Cardiac muscle cell (in vitro differentiated cells and primary cell): ENCODE measurements around the gene CD163. TPM values are rescaled to one million over a fixed set of nuclear protein-coding genes. Genes with fewer than 3 reads are reported as not detected.
A peak's percentile ranks its signal among the peaks of the same experiment; 100 is the strongest.

Experiments used
- DNase-seq, 2 donors: peaks; one replicate each; pipeline versions ENCODE4 v3.0.0 to v3.0.0-alpha.2; 2010 to 2017; ENCODE audit warnings: low read depth in 1 of 2, low spot score in 1 of 2
- H3K27ac ChIP-seq: fragments of 200-600 bp; sonication (generic); 2 replicates; pipeline ENCODE4 v1.5.1; 2016
- H3K27me3 ChIP-seq: fragments of 200-600 bp; sonication (generic); 2 replicates; pipeline ENCODE4 v1.6.0; 2016; ENCODE audit warnings: control low read depth
- H3K36me3 ChIP-seq: fragments of 200-600 bp; sonication (generic); 2 replicates; pipeline ENCODE4 v1.5.1; 2016; ENCODE audit warnings: control low read depth
- H3K4me1 ChIP-seq: fragments of 200-600 bp; sonication (generic); 2 replicates; pipeline ENCODE4 v1.8.1; 2017; ENCODE audit warnings: low read depth, mild to moderate bottlenecking, mixed run types
- H3K4me3 ChIP-seq: fragments of 200-600 bp; sonication (generic); 2 replicates; pipeline ENCODE4 v1.5.1; 2016; ENCODE audit warnings: mild to moderate bottlenecking
- H3K9me3 ChIP-seq: fragments of 200-600 bp; sonication (generic); 2 replicates; pipeline ENCODE4 v1.5.1; 2017; ENCODE audit warnings: low read depth, mild to moderate bottlenecking, control low read depth
- polyA plus RNA-seq: library from polyadenylated mRNA; unstranded; fragments of >200 nt; fragmentation: Nextera tagmentation; extraction: Ambion mirVana; gene quantifications from 2 replicates; pipeline ENCODE4 v1.2.1, GENCODE V29; 2016
- total RNA-seq: library from RNA; depleted of rRNA; stranded (reverse); fragments of >200 nt; gene quantifications from 2 replicates; pipeline ENCODE4 v1.2.3, GENCODE V29; 2016
- TF ChIP-seq, protein P1 (sequence below): IDR thresholded peaks from 2 replicates; pipeline ENCODE4 v1.5.1; 2012; ENCODE audit warnings: low read depth, mild to moderate bottlenecking, low read length

CD163 gene
- total and polyA plus RNA-seq, 2 experiments from 2014 or later = 0.06 TPM; not detected in 1

DNA sequence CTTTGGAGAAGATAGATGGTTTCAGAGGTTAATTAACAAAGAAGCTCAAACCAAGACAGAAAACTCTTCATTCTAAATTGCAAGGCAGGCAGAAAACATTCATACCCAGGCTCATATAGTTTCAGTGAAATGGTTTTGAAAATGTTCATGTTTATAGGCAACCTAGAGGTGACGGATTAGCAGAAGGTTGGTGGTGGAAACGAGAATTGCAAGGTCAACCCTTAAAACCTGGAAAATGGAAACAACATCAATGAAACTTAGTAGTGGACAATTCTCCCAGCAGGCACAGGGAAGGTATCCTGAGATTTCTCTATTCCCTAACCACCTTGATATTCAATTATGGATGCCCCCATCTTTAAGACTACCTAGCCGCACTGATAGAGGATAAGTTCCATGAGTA, 965 bp downstream of the CD163 start:
- Histone ChIP-seq H3K4me1 (no peaks in the 10 kb centered on the region), H3K36me3 (no peaks in the 10 kb centered on the region), H3K4me3 (no peak overlapping the region), H3K27me3 (no peaks in the 10 kb centered on the region), H3K27ac (no peak overlapping the region), H3K9me3 (no peaks in the 10 kb centered on the region)
- TF ChIP-seq, protein P1, sequence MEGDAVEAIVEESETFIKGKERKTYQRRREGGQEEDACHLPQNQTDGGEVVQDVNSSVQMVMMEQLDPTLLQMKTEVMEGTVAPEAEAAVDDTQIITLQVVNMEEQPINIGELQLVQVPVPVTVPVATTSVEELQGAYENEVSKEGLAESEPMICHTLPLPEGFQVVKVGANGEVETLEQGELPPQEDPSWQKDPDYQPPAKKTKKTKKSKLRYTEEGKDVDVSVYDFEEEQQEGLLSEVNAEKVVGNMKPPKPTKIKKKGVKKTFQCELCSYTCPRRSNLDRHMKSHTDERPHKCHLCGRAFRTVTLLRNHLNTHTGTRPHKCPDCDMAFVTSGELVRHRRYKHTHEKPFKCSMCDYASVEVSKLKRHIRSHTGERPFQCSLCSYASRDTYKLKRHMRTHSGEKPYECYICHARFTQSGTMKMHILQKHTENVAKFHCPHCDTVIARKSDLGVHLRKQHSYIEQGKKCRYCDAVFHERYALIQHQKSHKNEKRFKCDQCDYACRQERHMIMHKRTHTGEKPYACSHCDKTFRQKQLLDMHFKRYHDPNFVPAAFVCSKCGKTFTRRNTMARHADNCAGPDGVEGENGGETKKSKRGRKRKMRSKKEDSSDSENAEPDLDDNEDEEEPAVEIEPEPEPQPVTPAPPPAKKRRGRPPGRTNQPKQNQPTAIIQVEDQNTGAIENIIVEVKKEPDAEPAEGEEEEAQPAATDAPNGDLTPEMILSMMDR = no peak
- no peak for DNase-seq

DNA sequence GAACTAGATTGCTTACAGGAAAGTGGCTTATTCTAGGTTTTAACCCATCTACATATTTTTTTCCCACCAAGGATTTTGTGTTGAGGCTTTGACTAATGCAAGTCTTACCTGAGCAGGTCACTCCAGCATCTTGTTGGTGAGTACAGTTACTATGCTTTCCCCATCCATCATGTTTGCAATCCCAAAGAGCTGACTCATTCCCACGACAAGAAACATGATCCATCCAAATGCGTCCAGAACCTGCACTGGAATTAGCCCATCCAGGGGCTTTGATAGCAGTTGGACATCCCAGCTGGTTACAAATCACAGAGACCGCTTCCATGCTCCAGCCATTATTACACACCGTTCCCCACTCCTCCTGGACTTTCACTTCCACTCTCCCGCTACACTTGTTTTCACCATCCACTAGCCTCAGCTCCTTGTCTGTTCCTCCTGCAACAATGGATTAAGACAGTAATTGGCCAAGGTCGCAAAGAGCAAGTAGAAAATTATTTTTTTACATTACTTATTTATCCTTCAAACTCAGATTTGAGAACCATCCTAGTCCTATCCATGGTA, 2.5 kb downstream of the CD163 start:
- Histone ChIP-seq H3K4me3 (no peak overlapping the region), H3K36me3 (no peaks in the 10 kb centered on the region), H3K9me3 (no peaks in the 10 kb centered on the region), H3K27me3 (no peaks in the 10 kb centered on the region), H3K4me1 (no peaks in the 10 kb centered on the region), H3K27ac (no peak overlapping the region)
- no peak for DNase-seq
- TF ChIP-seq, protein P1 = no peak

DNA sequence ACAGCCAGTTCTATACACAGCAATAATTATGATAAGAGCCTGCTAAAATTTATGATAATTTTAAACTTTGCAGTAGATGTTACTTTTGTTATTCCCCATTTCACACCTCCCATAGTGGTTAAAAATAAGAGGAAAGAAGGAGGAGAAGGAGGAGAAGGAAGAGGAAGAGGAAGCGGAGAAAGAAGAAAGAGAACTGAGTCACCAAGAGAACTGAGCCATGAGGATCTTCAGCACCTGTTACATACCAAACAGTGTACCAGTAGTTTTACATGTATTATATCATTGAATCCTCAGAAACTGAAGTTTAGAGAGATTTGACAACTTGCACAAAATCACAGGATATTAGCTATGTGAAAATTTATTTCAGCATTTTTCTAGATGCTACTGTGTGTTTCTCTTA, 3.9 kb downstream of the CD163 start:
- TF ChIP-seq, protein P1 = no peak
- DNase-seq = no peak
- Histone ChIP-seq H3K27me3 (no peaks in the 10 kb centered on the region), H3K4me3 (no peak overlapping the region), H3K4me1 (no peaks in the 10 kb centered on the region), H3K36me3 (no peaks in the 10 kb centered on the region), H3K27ac (no peak overlapping the region), H3K9me3 (no peaks in the 10 kb centered on the region)

DNA sequence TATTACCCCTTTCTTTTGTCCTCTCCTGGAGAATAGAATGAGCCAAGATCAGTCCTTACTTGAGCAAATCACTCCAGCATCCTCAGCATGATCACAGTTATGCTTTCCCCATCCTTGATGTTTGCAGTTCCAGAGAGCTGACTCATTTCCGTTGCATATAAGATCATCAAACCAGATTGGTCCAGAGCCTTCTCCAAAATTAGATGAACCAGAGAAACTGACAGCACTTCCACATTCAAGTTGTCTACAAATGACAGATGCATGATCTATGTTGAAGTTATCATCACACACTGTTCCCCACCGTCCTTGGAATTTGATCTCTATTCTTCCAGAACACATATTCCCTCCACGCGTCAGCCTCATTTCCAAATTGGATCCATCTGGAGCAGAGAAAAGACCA, 4.8 kb downstream of the CD163 start:
- H3K27ac ChIP-seq = no peak overlapping the region
- no peaks in the 10 kb centered on the region for H3K36me3 ChIP-seq
- TF ChIP-seq, protein P1 = no peak
- H3K27me3 ChIP-seq = no peaks in the 10 kb centered on the region
- no peaks in the 10 kb centered on the region for H3K4me1 ChIP-seq
- no peaks in the 10 kb centered on the region for H3K9me3 ChIP-seq
- DNase-seq = peak in 1 of 2 donors; percentile 38
- no peak overlapping the region for H3K4me3 ChIP-seq

DNA sequence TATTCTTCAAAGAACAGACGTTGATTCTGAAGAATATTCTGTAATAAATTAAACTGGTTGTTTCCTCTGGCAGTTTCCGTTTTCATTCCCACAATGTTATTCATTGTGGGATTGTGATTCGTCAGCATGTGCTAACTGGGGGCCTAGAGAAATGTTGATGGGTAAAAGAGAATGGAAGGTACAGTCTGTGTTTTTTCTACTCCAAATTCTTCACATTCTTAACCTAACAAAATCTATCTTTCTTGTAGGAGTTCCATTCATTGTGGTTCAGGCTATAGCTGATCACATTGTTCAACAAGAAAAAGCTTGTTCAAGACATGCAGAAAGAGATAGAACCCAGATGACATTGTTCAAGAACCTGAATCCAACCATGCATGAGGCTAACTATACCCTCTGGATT, 5.9 kb downstream of the CD163 start:
- DNase-seq = no peak
- TF ChIP-seq, protein P1 = no peak

DNA sequence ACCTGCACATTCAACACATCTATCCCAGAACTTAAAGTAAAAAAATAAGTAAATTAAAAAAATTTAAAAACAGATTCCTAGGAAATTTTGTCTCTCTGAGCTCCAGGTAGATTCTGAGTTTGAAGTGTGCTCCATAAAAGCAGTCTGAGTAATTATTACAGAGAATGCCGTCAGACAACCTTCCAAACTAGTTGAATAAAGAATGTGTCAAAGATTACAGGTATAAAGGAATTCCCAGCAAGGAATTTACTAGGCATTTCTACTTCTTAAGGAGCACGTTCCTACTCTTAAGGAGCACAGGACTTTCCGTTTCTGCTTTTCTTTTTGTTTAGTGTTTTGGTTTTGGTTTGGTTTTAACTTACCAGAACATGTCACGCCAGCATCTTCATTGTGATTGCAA, 7.1 kb downstream of the CD163 start:
- Histone ChIP-seq H3K27me3 (no peaks in the 10 kb centered on the region), H3K4me3 (no peak overlapping the region), H3K27ac (no peak overlapping the region), H3K9me3 (no peaks in the 10 kb centered on the region), H3K36me3 (no peaks in the 10 kb centered on the region), H3K4me1 (no peaks in the 10 kb centered on the region)
- no peak for DNase-seq
- TF ChIP-seq, protein P1 = no peak

More for the DNA sequence above, 5.9 kb downstream of the CD163 start:
- H3K9me3 ChIP-seq = no peaks in the 10 kb centered on the region
- H3K36me3 ChIP-seq = no peaks in the 10 kb centered on the region
- no peak overlapping the region for H3K4me3 ChIP-seq
- H3K27ac ChIP-seq = no peak overlapping the region
- H3K4me1 ChIP-seq = no peaks in the 10 kb centered on the region
- H3K27me3 ChIP-seq = no peaks in the 10 kb centered on the region
